Erythroblast (primary cell): ENCODE results near the gene G2E3.

Experiments used
- GATA1 ChIP-seq: IDR thresholded peaks from 2 replicates; pipeline ENCODE4 v1.6.1; 2011; ENCODE audit warnings: low read depth, mild to moderate bottlenecking, control low read depth, low read length, moderate library complexity
- POLR2A ChIP-seq: IDR thresholded peaks from 2 replicates; pipeline ENCODE4 v1.6.1; 2011; ENCODE audit warnings: mild to moderate bottlenecking, low read length

DNA sequence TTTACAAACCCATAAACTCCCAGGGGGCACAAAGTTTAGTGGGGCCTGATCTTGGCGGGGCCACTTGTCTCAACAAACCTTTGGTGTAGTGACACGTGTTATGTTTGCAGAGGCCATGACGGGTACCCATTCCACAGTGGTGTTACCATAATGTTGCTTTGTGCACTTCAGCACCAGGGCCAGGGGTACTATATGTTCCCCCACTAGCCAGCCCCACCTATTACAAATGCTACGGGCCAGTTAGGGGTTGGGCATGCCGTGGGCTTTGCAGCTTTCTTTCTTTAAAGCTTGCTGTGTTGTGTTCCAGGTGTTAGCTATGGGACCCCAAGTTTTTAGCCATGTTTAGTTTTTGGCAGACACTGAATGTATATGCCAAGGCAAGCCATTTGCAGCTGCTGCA, 30.8 kb upstream of the G2E3 start:
- no peak for TF ChIP-seq POLR2A
- no peak for TF ChIP-seq GATA1
